H1 (cell line): ENCODE data around the gene H6PD. TPM values are rescaled to one million over a fixed set of nuclear protein-coding genes. Genes with fewer than 3 reads are reported as not detected.

Experiments
- CTCF ChIP-seq, 3 experiments: IDR thresholded peaks; 1 replicate in 2 of 3; 2 replicates in 1 of 3; pipeline versions ENCODE4 v1.5.1 to v1.6.1; 2011; ENCODE audit warnings: low read length in 3 of 3, mild to moderate bottlenecking in 3 of 3, inconsistent platforms in 2 of 3, low read depth in 1 of 3, moderate library complexity in 1 of 3; ENCODE audit not compliant: insufficient read depth in 1 of 3; ENCODE audit errors: control extremely low read depth in 1 of 3
- RAD21 ChIP-seq, 2 experiments: IDR thresholded peaks in 1 of 2; conservative IDR thresholded peaks in 1 of 2; 2 replicates each; pipeline ENCODE4 v1.6.1; 2011; ENCODE audit warnings: low read depth in 2 of 2, low read length in 2 of 2, improper control_type of control experiment in 1 of 2, inconsistent platforms in 1 of 2, mild to moderate bottlenecking in 1 of 2, moderate library complexity in 1 of 2
- polyA plus RNA-seq, 7 experiments: library from polyadenylated mRNA; depleted of rRNA in 3 of 7; stranded (reverse) in 5 of 7; unstranded in 2 of 7; fragments of >200 nt in 5 of 7; fragments of 200-250 nt in 2 of 7; gene quantifications; 1 replicate in 5 of 7; 2 replicates in 1 of 7; 4 replicates in 1 of 7; pipeline versions ENCODE4 v1.2.1 to v1.2.3, GENCODE V29; 2011 to 2013; ENCODE audit warnings: missing spikeins in 2 of 7, mixed read lengths in 2 of 7
- total RNA-seq: library from RNA; stranded (reverse); fragmentation: NEBNext Ultra II Directional; extraction: Animal tissue kit (Norgen Biotek cat#: 25700); gene quantifications from 2 replicates; pipeline ENCODE4 v1.2.1, GENCODE V29; 2021

Gene H6PD
- total and polyA plus RNA-seq, 2 of the 8 experiments (the other 6 are each of a cell fraction or from before 2014, with no cell fraction given) = 3.6 to 3.8 TPM

GRCh38 chr1:9243066-9243739, 8.6 kb downstream of the H6PD start (continued):
- TF ChIP-seq CTCF (IDR thresholded peaks at IDR 0.05; ENCODE audit: control extremely low read depth in 1 of 3, insufficient read depth in 1 of 3, low read depth in 1 of 3, low read length in 3 of 3) = no peak
- TF ChIP-seq RAD21 (IDR thresholded peaks at IDR 0.05 in 1 of 2, conservative IDR thresholded peaks at IDR 0.05 in 1 of 2; ENCODE audit: low read depth in 2 of 2, low read length in 2 of 2) = no peak
- TF ChIP-seq, all 59 proteins: peak for 0
